Measurements from ENCODE around the gene RBMS1.

DNA sequence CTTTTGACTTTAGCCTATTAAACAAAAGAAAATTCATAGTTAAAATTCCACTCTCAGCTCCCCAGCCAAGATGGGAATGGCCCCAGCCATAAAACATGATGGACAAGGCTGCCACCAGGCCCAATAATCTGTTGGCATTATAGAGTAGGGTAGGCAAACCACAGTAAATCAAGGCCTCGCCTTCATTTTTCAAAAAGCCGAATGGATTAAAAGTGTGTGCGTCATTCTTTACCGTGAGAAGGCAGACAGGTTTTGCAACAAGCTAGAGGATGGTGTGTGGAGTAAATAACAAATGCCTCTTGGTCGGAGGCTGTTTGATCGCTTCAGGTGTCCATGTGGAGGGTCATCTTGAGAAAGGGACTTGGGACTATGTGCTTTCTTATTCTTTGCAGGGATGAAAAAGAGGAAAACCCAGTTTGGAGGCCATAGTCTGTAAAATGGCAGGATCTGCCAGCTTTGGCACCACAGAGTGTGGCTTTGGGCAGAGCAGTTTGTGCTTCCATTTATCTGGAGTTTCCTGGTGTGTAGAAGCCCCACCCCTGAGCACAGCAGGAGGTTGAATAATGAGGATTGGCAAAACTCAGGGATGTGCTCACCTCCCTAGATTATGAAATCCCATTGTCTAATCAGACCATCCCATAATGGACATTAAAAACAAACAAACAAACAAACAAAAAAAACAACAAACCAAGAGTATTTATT is 236.4 kb downstream of the RBMS1 start:
- TF ChIP-seq CTCF (conservative IDR thresholded peaks at IDR 0.05; ENCODE audit: low read length) = no peak
- TF ChIP-seq EZH2phosphoT487 (IDR thresholded peaks at IDR 0.05; ENCODE audit: borderline replicate concordance) = no peak
